Hepatocyte (in vitro differentiated cells): ENCODE measurements around the gene CAPZB.

Source experiments
- EZH2 ChIP-seq: fragments of 200-600 bp; sonication (generic); IDR thresholded peaks from 2 replicates; pipeline ENCODE4 v1.6.1; 2016; ENCODE audit warnings: antibody characterized with exemption, mild to moderate bottlenecking, borderline replicate concordance
- EZH2phosphoT487 ChIP-seq: fragments of 200-600 bp; sonication (generic); IDR thresholded peaks from one replicate; pipeline ENCODE4 v1.6.1; 2018; ENCODE audit warnings: antibody characterized with exemption, mild to moderate bottlenecking, low read depth, moderate library complexity; ENCODE audit not compliant: unreplicated experiment, severe bottlenecking
- TF ChIP-seq, protein P1 (sequence below): fragments of 200-600 bp; sonication (generic); IDR thresholded peaks from 2 replicates; pipeline ENCODE4 v1.5.1; 2016; ENCODE audit warnings: antibody characterized with exemption, mild to moderate bottlenecking; ENCODE audit not compliant: poor library complexity

DNA sequence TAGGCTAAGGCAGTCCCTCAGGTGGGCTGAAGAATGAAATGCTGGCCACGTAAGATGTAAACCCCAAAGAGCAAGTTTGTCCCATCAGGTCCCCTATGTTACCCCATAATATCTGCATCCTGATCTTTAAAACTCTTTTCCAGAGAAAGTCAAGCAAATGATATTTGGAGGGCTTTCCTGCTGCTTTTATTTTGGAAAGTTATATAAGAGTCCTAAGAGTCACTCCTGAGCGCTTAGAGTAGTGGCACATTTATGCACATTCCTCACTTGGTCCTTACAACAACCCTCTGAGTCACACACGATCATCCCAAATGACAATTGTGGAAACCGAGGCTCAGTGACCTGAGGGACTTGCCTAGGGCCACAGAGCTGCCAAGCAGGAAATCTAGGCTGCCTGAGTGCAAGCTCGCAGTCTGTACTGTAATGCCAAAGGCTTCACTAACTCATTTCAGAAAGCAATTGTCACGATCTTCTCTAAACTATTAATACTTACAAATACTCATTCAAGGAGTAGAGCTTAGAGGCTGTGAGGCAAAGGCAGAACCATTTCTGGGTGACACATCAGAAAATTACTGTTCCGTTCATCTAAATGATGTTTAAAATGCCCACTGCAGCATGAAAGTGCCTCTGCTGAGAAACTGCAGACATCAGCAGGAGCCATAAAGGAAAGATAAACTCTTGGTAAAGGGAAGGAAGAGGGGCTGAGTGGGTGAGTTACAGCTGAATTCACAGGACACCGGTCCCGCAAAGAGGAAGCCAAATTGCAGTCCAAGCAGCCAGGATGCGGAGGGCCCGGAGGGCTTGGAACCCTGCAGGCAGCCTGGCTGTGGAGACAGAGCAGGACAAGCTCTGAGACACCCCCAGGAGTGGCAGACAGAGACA is 30.8 kb downstream of the CAPZB start:
- TF ChIP-seq, protein P1, sequence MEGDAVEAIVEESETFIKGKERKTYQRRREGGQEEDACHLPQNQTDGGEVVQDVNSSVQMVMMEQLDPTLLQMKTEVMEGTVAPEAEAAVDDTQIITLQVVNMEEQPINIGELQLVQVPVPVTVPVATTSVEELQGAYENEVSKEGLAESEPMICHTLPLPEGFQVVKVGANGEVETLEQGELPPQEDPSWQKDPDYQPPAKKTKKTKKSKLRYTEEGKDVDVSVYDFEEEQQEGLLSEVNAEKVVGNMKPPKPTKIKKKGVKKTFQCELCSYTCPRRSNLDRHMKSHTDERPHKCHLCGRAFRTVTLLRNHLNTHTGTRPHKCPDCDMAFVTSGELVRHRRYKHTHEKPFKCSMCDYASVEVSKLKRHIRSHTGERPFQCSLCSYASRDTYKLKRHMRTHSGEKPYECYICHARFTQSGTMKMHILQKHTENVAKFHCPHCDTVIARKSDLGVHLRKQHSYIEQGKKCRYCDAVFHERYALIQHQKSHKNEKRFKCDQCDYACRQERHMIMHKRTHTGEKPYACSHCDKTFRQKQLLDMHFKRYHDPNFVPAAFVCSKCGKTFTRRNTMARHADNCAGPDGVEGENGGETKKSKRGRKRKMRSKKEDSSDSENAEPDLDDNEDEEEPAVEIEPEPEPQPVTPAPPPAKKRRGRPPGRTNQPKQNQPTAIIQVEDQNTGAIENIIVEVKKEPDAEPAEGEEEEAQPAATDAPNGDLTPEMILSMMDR, result no peak
- no peak for TF ChIP-seq EZH2phosphoT487
- TF ChIP-seq EZH2, result no peak
